NCI-H1417 (cell line): ENCODE data around the gene R3HDM2.
"Not testable (repeated sequence)": the region's sequence is repeated elsewhere in the genome, so short reads cannot be mapped to it uniquely, and the experiment has no call there.

Experiments used
- DNase-seq, 3 experiments: peaks; one replicate each; lab custom pipeline; 2025; lab: John Stamatoyannopoulos, UW

Gene R3HDM2

GRCh38 chr12:57452937-57453509 lies 22.2 kb upstream of the R3HDM2 start:
- peak; percentile 66 to 85 (median 70) for DNase-seq

- DNase-seq, result no peak
Measured at GRCh38 chr12:57452181-57452936, 21.5 kb upstream of the R3HDM2 start.

- no peak for DNase-seq
Measured at GRCh38 chr12:57451233-57451778, 20.5 kb upstream of the R3HDM2 start.

- DNase-seq, result no peak
Measured at GRCh38 chr12:57450057-57450456, 19.2 kb upstream of the R3HDM2 start.

GRCh38 chr12:57449375-57449774 lies 18.5 kb upstream of the R3HDM2 start:
- DNase-seq, result no peak

GRCh38 chr12:57448669-57449068 lies 17.8 kb upstream of the R3HDM2 start:
- no peak for DNase-seq

- DNase-seq, result no peak
Measured at GRCh38 chr12:57446292-57446960, 15.6 kb upstream of the R3HDM2 start.

GRCh38 chr12:57444744-57445143 lies 13.9 kb upstream of the R3HDM2 start:
- DNase-seq, result no peak

- not testable (repeated sequence) for DNase-seq
Measured at GRCh38 chr12:57444337-57444736, 13.5 kb upstream of the R3HDM2 start.

GRCh38 chr12:57441846-57442427 lies 11.1 kb upstream of the R3HDM2 start:
- DNase-seq, result no peak

GRCh38 chr12:57441393-57441792 lies 10.6 kb upstream of the R3HDM2 start:
- DNase-seq, result not testable (repeated sequence)

- DNase-seq, result no peak
Measured at GRCh38 chr12:57439762-57440266, 9.0 kb upstream of the R3HDM2 start.

- no peak for DNase-seq
Measured at GRCh38 chr12:57438400-57438799, 7.6 kb upstream of the R3HDM2 start.

- DNase-seq, result no peak
Measured at GRCh38 chr12:57435293-57435692, 4.5 kb upstream of the R3HDM2 start.

- no peak for DNase-seq
Measured at GRCh38 chr12:57434517-57435223, 3.8 kb upstream of the R3HDM2 start, which contains the start of gene INHBC. Gene INHBC (plus strand): TSS chr12:57434784. CDS start chr12:57434887, 103 bp downstream.

- no peak for DNase-seq
Measured at GRCh38 chr12:57433370-57433769, 2.5 kb upstream of the R3HDM2 start.

GRCh38 chr12:57431654-57432188 lies 878 bp upstream of the R3HDM2 start:
- no peak for DNase-seq

- peak in 2 of 3 experiments; percentile 81 to 91 for DNase-seq
Measured at GRCh38 chr12:57430112-57430930, 522 bp downstream of the R3HDM2 start.

GRCh38 chr12:57429473-57430111 lies 1.3 kb downstream of the R3HDM2 start:
- DNase-seq, result no peak

- DNase-seq, result no peak
Measured at GRCh38 chr12:57428965-57429364, 1.9 kb downstream of the R3HDM2 start.
